ENCODE data around the gene GRB2. TPM values are rescaled to one million over a fixed set of nuclear protein-coding genes. Genes with fewer than 3 reads are reported as not detected.

Gene GRB2
- total RNA-seq, 1 donor from 2014 or later, result 141 TPM

GRCh38 chr17:75416006-75416405 lies 10.5 kb upstream of the GRB2 start:
- no peak for DNase-seq (ENCODE audit: extremely low read depth, low read depth, low spot score)

- no peak for DNase-seq (ENCODE audit: extremely low read depth, low read depth, low spot score)
These were observed 9.0 kb upstream of the GRB2 start for GRCh38 chr17:75414488-75414887.

- no peak for DNase-seq (ENCODE audit: extremely low read depth, low read depth, low spot score)
These were observed 7.2 kb upstream of the GRB2 start for GRCh38 chr17:75412455-75413317.

- no peak for DNase-seq (ENCODE audit: extremely low read depth, low read depth, low spot score)
These were observed 6.0 kb upstream of the GRB2 start for GRCh38 chr17:75411328-75412067.

DNA sequence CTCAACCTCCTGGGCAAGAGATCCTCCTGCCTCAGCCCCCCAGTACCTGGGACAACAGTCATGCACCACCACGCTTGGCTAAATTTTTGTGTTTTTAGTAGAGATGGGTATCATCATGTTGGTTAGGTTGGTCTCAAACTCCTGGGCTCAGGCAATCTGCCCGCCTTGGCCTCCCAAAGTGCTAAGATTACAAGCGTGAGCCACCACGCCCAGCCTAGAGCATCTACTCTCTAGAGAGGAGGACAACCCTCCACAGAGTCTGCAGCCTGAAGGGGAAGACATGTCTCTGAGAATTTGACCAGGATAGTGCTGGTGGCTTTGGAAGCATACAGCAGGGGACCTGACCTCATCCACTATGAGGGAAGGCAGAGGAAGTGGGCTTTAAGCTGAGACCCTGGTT lies 4.7 kb upstream of the GRB2 start:
- DNase-seq (ENCODE audit: extremely low read depth, low read depth, low spot score), result no peak

- no peak for DNase-seq (ENCODE audit: extremely low read depth, low read depth, low spot score)
These were observed 2.3 kb upstream of the GRB2 start for GRCh38 chr17:75407655-75408352.

DNA sequence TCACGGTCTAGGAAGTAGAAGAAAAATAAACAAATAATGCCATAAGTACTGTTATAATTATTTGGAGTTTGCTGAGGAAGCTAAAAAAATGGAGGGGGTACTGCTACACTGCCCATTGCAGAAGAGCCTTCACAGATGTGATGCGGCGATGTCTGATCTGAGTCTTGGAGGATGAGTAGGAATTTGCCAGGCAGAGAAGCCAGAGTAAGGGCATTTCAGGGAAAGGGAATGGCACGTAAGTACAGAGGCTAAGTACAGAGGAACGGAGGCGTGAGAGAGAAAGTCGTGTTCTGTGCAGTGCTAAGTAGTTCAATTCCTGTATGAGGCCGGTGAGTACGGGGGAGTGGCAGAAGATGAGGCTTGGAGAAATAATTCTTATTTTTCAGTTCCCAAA lies 741 bp upstream of the GRB2 start:
- no peak for DNase-seq (ENCODE audit: extremely low read depth, low read depth, low spot score)

DNA sequence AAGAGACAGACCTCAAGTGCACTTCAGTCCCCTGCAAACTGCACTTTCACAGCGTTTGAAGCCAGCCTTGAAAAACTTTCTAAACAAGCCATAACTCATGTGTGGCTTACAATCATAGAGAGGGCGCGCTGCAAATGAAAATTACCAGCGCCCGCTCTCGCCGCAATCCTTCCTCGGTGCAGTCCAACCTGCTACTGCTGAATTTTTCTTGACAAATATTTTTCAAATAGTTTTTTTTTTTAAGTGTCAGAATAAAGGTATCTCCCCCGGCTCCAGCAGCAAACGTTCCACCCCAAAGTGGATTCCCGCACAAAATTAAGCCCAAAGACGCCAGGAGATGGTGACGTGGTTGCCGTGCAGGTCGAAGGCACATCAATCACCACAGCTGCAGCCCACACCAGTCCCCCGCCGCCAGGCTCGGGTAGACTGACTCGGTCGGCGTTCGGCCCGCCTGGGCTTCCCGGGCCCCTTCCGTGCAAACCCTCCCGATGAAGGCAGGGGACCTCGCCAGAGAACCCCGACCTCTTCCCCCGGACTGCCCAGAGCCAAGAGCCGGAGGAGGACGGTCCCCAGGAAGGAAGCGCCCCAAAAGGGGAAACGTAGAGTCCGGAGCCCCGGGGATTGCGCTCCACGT lies 630 bp downstream of the GRB2 start:
- DNase-seq (ENCODE audit: extremely low read depth, low read depth, low spot score), result no peak

DNA sequence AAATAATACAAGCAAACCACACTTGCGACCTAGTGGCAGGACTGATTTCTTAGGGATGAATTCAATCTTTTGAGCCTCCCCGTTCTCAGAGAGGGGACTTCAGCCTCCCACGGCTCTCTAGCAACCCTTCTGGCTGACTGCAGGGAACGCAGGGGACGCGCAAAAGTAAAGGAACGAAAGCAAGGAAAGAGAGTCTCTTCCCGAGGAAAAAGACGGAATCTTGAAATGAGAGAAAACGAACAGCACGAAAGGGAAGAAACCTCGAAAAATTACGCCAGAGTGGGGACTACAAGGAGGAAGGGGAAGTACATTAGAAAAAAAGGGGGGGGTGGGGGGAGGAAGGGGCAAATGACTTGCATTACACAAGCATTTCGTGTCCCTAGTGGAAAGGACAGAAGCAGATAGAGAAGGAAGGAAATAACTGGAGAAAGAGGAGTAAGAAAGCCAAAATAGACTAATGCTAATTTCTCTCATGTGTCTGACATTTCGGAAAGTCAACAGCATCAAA lies 1.2 kb downstream of the GRB2 start:
- DNase-seq (ENCODE audit: extremely low read depth, low read depth, low spot score), result no peak

- no peak for DNase-seq (ENCODE audit: extremely low read depth, low read depth, low spot score)
These were observed 2.3 kb downstream of the GRB2 start for GRCh38 chr17:75403131-75403530.

GRCh38 chr17:75402026-75402425 lies 3.5 kb downstream of the GRB2 start:
- no peak for DNase-seq (ENCODE audit: extremely low read depth, low read depth, low spot score)

DNA sequence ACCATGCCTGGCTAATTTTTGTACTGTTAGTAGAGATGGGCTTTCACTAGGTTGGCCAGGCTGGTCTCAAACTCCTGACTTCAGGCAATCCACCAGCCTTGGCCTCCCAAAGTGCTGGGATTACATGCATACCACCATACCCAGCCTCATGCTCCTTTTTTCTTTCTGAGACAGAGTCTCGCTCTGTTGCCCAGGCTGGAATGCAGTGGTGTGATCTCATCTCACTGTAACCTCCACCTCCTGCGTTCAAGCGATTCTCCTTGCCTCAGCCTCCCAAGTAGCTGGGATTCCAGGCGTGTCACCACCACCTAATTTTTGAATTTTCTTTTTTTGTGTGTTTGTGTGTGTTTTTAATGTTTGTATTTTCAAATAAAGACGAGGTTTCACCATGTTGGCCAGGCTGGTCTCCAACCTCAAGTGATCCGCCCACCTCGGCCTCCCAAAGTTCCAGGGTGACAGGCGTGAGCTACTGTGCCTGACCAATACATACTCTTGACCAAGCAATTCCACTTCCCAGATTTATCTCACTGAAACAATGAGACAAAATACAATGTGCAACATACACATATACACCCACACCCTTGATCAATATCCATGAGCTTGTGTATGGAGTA lies 5.0 kb downstream of the GRB2 start:
- no peak for DNase-seq (ENCODE audit: extremely low read depth, low read depth, low spot score)

- no peak for DNase-seq (ENCODE audit: extremely low read depth, low read depth, low spot score)
These were observed 7.2 kb downstream of the GRB2 start for GRCh38 chr17:75398279-75398678.

DNA sequence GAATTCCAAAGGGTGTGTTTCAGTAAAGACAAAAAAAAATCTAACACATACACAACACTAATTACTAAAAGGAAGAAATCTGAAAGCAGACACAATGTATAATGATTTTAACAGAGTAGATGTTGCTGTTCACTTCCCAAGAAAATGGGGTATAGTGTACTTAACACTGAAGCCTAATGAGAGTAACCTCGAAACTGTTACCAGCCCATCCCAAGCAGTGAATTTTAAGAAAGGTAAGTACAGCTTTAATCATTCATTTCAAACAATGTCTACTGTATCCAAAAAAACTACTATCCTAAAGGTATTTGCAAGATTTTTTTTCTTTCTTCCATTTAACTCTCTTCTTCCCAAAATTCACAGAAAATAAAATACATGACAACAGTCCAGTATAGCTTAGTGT lies 8.3 kb downstream of the GRB2 start:
- no peak for DNase-seq (ENCODE audit: extremely low read depth, low read depth, low spot score)

GRCh38 chr17:75396796-75397195 lies 8.7 kb downstream of the GRB2 start:
- DNase-seq (ENCODE audit: extremely low read depth, low read depth, low spot score), result no peak

- no peak for DNase-seq (ENCODE audit: extremely low read depth, low read depth, low spot score)
These were observed 9.5 kb downstream of the GRB2 start for GRCh38 chr17:75396025-75396424.

DNA sequence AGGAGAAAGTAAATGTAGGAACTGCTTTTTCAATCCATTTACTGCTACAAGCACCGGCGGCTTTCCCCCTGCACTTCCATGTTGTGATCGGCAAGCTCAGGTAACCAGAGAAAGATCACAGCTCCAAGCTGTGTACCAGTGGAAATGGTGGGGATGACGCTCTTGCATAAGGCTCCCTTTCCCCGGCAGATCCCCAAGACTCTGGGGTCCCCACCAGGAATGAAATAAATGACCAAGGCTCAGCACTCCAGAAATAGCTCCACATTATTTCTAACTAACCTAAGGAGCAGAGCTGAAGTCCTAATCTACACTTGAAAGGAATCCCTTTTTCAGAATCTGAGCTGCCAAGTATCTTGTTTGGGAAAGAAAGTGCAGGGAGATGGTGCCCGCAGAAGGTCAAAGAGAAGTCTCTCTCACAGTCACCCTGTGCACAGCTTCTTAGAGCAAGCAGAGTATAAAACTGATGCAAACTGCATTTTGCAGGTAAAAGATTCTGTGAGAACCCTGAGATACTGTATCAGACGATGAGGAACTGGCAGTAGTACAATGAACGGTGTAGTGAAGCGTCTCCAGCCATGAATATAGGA lies 11.1 kb downstream of the GRB2 start:
- DNase-seq (ENCODE audit: extremely low read depth, low read depth, low spot score), result no peak

- DNase-seq (ENCODE audit: extremely low read depth, low read depth, low spot score), result peak; percentile 63
These were observed 11.8 kb downstream of the GRB2 start for GRCh38 chr17:75393523-75394331.

DNA sequence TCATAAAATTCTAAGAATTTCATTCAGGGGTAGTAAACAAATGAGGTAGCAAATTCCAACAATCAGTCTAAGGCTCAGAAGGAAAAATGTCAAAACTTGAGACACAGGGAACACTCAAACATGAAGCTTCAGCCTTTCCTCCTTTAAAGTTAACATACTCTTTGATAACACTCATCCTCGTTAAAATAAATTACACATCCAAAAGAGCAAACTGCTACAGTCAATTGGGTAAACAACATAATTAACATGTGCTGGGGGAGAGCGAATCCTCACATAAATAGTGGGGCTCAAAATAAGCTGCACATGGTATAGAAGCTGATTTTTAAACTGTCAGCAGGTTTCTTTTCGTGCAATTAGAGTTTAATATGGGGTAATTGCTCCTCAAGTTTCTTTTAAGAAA lies 12.9 kb downstream of the GRB2 start:
- no peak for DNase-seq (ENCODE audit: extremely low read depth, low read depth, low spot score)
